H1 (cell line): ENCODE measurements around the gene NRN1. TPM values are rescaled to one million over a fixed set of nuclear protein-coding genes. Genes with fewer than 3 reads are reported as not detected.

Experiments used
- HDAC6 ChIP-seq: IDR thresholded peaks from one replicate; pipeline ENCODE4 v1.7.1; 2012; ENCODE audit warnings: low read depth, mild to moderate bottlenecking, inconsistent platforms, low read length, moderate library complexity
- SAP30 ChIP-seq: fragments of 300-600 bp; sonication (generic); IDR thresholded peaks from 2 replicates; pipeline ENCODE4 v1.7.1; 2012; ENCODE audit warnings: low read length, moderate library complexity, mild to moderate bottlenecking, inconsistent platforms; ENCODE audit not compliant: insufficient read depth, insufficient replicate concordance
- SP1 ChIP-seq: IDR thresholded peaks from 2 replicates; pipeline ENCODE4 v1.6.1; 2011; ENCODE audit warnings: low read depth, low read length
- TBP ChIP-seq: IDR thresholded peaks from 2 replicates; pipeline ENCODE4 v1.6.1; 2011; ENCODE audit warnings: low read depth, low read length, improper control_type of control experiment
- polyA plus RNA-seq, 7 experiments: library from polyadenylated mRNA; depleted of rRNA in 3 of 7; stranded (reverse) in 5 of 7; unstranded in 2 of 7; fragments of >200 nt in 5 of 7; fragments of 200-250 nt in 2 of 7; gene quantifications; 1 replicate in 5 of 7; 2 replicates in 1 of 7; 4 replicates in 1 of 7; pipeline versions ENCODE4 v1.2.1 to v1.2.3, GENCODE V29; 2011 to 2013; ENCODE audit warnings: missing spikeins in 2 of 7, mixed read lengths in 2 of 7
- total RNA-seq: library from RNA; stranded (reverse); fragmentation: NEBNext Ultra II Directional; extraction: Animal tissue kit (Norgen Biotek cat#: 25700); gene quantifications from 2 replicates; pipeline ENCODE4 v1.2.1, GENCODE V29; 2021

The NRN1 gene
- total and polyA plus RNA-seq, 2 of the 8 experiments (the other 6 are each of a cell fraction or from before 2014, with no cell fraction given), result 0.06 to 0.26 TPM

GRCh38 chr6:5962794-5963193 is 43.9 kb downstream of the NRN1 start (continued):
- TF ChIP-seq SP1, result no peak
- TF ChIP-seq TBP, result no peak
- TF ChIP-seq SAP30, result no peak
- TF ChIP-seq HDAC6, result no peak
